NB4 (cell line): ENCODE results near the gene ACVR2A.

ENCODE experiments used
- DNase-seq: peaks from one replicate; pipeline ENCODE4 v3.0.0; 2010; ENCODE audit warnings: low read depth
- H3K4me3 ChIP-seq: one replicate; pipeline ENCODE4 v1.5.1; 2011; ENCODE audit warnings: mild to moderate bottlenecking, low read depth, low read length, moderate library complexity
- MYC ChIP-seq: IDR thresholded peaks from 2 replicates; pipeline ENCODE4 v1.6.1; 2011; ENCODE audit warnings: low read depth, low read length
- POLR2A ChIP-seq: IDR thresholded peaks from 2 replicates; pipeline ENCODE4 v1.6.1; 2011; ENCODE audit warnings: mild to moderate bottlenecking; ENCODE audit not compliant: insufficient read length; ENCODE audit errors: extremely low read depth
- TF ChIP-seq, protein P1 (sequence below): IDR thresholded peaks from 2 replicates; pipeline ENCODE4 v1.6.1; 2011; ENCODE audit warnings: low read depth, low read length
- TF ChIP-seq, protein P2 (sequence below): IDR thresholded peaks from one replicate; pipeline ENCODE4 v1.5.1; 2012; ENCODE audit warnings: low read depth, low read length

The ACVR2A gene

DNA sequence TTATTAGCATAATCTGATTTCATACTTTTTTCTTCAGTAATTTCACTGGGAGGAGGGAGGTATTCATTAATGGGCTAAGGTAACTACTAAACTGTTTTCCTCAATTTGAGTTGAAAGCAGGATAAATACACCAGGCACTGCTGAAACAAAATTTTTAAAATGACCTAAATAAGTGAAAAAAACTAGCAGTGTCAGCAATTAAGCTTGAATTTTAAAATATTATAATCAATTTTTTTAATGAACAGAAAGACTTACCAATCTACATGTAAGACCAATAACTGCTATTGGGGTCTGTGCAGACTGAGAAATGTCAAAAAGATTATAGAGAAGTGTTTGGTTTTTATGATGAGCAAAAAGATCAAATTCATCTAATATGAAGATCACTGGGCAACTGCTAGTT lies 107.3 kb downstream of the ACVR2A start:
- TF ChIP-seq POLR2A (no peak), MYC (no peak)
- TF ChIP-seq, protein P1, sequence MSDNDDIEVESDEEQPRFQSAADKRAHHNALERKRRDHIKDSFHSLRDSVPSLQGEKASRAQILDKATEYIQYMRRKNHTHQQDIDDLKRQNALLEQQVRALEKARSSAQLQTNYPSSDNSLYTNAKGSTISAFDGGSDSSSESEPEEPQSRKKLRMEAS: no peak
- TF ChIP-seq, protein P2, sequence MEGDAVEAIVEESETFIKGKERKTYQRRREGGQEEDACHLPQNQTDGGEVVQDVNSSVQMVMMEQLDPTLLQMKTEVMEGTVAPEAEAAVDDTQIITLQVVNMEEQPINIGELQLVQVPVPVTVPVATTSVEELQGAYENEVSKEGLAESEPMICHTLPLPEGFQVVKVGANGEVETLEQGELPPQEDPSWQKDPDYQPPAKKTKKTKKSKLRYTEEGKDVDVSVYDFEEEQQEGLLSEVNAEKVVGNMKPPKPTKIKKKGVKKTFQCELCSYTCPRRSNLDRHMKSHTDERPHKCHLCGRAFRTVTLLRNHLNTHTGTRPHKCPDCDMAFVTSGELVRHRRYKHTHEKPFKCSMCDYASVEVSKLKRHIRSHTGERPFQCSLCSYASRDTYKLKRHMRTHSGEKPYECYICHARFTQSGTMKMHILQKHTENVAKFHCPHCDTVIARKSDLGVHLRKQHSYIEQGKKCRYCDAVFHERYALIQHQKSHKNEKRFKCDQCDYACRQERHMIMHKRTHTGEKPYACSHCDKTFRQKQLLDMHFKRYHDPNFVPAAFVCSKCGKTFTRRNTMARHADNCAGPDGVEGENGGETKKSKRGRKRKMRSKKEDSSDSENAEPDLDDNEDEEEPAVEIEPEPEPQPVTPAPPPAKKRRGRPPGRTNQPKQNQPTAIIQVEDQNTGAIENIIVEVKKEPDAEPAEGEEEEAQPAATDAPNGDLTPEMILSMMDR: no peak
- no peak overlapping the region for H3K4me3 ChIP-seq
- DNase-seq: no peak

DNA sequence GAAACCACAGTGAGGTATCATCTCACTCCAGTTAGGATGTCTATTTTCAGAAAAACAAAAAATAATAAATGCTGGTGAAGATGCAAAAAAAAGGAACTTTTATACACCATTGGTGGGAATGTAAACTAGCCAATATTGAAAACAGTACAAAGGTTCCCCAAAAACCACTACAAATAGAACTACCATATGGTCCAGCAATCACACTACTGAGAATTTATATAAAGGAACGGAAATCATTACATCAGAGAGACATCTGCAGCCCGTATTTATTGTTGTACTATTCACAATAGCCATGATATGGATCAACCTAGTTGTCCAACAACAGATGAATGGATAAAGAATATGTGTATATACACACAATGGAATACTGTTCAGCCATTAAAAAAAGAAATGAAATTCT lies 123.7 kb downstream of the ACVR2A start:
- TF ChIP-seq MYC (no peak), POLR2A (no peak)
- TF ChIP-seq, protein P1: no peak
- TF ChIP-seq, protein P2: no peak
- H3K4me3 ChIP-seq: no peak overlapping the region
- no peak for DNase-seq

DNA sequence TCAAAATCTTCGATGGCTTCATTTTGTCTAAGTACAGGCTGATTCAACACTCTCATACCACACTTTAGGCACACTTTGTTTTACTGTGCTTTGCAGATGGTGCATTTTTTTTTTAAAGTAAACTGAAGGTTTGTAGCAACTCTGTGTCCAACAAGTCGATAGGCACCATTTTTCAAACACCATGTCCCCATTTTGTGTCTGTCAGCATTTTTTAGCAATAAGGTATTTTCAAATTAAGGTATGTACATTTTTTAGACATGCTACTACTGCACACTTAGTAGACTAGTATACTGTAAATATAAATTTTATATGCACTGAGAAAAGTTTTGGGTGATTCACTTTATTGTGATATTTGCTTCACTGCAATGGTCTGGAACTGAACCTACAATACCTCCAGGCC lies 131.3 kb downstream of the ACVR2A start:
- TF ChIP-seq MYC: no peak
- TF ChIP-seq, protein P1: no peak
- TF ChIP-seq, protein P2: no peak
- no peak for TF ChIP-seq POLR2A
- DNase-seq: no peak
- no peak overlapping the region for H3K4me3 ChIP-seq

DNA sequence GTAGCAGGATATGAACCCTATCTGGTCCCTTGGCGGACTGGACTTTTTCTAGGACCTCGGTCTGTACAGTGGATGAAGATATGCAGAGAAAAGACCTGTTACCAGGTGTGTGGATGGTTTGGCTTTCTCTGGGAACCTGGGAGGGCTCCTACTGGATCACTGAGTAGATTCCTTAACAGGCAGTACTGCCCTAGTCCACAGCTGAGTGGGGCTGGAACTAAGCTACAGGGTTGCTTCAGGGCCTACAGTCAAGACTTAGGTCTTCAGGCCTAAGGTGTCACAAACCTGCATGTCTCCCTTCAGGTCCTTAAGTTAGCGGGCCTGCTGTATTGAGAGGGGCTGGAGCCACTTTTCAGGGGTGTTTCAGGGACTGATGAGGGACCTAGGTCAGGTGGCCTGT lies 132.8 kb downstream of the ACVR2A start:
- H3K4me3 ChIP-seq: no peak overlapping the region
- no peak for DNase-seq

More for the DNA sequence above, 132.8 kb downstream of the ACVR2A start:
- TF ChIP-seq POLR2A (no peak), MYC (no peak)
- TF ChIP-seq, protein P1: no peak
- TF ChIP-seq, protein P2: no peak
